HCT116 (cell line): Measurements from ENCODE around the gene CAMKK1. TPM values are rescaled to one million over a fixed set of nuclear protein-coding genes. Genes with fewer than 3 reads are reported as not detected.

ENCODE experiments used
- ATAC-seq: fragments of 200-7000 bp; cut with Tn5 transposase; 2 replicates; pipeline ENCODE4 v1.9.1; 2020; ENCODE audit warnings: mild to moderate bottlenecking, moderate library complexity
- BruUV-seq: library from RNA; stranded (reverse); fragments of 400-500 nt; replicated peaks from 2 replicates; lab custom pipeline; 2021; lab: Mats Ljungman, UMichigan
- CTCF ChIA-PET: fragments of 300-600 bp; sonication (Branson Sonifier 250); formaldehyde crosslinking; loops from one replicate; lab custom pipeline; 2021; ENCODE audit warnings: antibody characterized with exemption; lab: Charles Lee
- POLR2A ChIA-PET: fragments of 300-600, 350-600 bp; sonication (Branson Sonifier 250); formaldehyde crosslinking; loops from one replicate; lab custom pipeline; 2021; ENCODE audit warnings: antibody characterized with exemption; lab: Charles Lee
- RAD21 ChIA-PET, 2 experiments: fragments of 300-600 bp; sonication (Branson Sonifier 250); formaldehyde crosslinking; loops; one replicate each; lab custom pipeline; 2023; ENCODE audit warnings: low total read pairs in 2 of 2; ENCODE audit not compliant: uncharacterized antibody in 2 of 2, unreplicated experiment in 2 of 2, low non-redundant PET in 1 of 2; lab: Charles Lee
- DNase-seq: peaks from one replicate; pipeline ENCODE4 v3.0.0-alpha.2; 2010; ENCODE audit warnings: low read depth, low spot score
- H2AFZ ChIP-seq: fragments of 200-600 bp; shearing (Covaris generic), sonication (generic); 2 replicates; pipeline ENCODE4 v1.6.1; 2017; ENCODE audit warnings: low read depth, mixed run types, mixed read lengths, antibody characterized with exemption, low read length; ENCODE audit not compliant: poor library complexity, severe bottlenecking
- H3K27ac ChIP-seq: 2 replicates; pipeline ENCODE4 v1.5.1; 2012; ENCODE audit warnings: low read depth, low read length
- H3K27me3 ChIP-seq: fragments of 200-600 bp; sonication (generic); 2 replicates; pipeline ENCODE4 v1.6.1; 2016; ENCODE audit warnings: mixed run types, low read length, mixed read lengths; ENCODE audit not compliant: insufficient read depth
- H3K36me3 ChIP-seq, 2 experiments: fragments of 200-500 bp in 1 of 2; fragments of 200-600 bp in 1 of 2; sonication (Bioruptor generic) in 1 of 2; sonication (generic) in 1 of 2; 2 replicates each; pipeline versions ENCODE4 v1.5.1 to v1.6.1; 2014 to 2016; ENCODE audit warnings: low read length in 2 of 2, inconsistent platforms in 1 of 2, mixed read lengths in 1 of 2, mixed run types in 1 of 2; ENCODE audit not compliant: insufficient read depth in 2 of 2, control insufficient read depth in 1 of 2
- H3K4me1 ChIP-seq, 2 experiments: fragments of 200-600 bp in 1 of 2; sonication (generic) in 1 of 2; 2 replicates each; pipeline versions ENCODE4 v1.5.1 to v1.6.1; 2012 to 2017; ENCODE audit warnings: low read length in 2 of 2, inconsistent platforms in 1 of 2, mild to moderate bottlenecking in 1 of 2, mixed read lengths in 1 of 2, mixed run types in 1 of 2, moderate library complexity in 1 of 2; ENCODE audit not compliant: insufficient read depth in 2 of 2, control insufficient read depth in 1 of 2
- H3K4me2 ChIP-seq: fragments of 200-600 bp; sonication (generic); 2 replicates; pipeline ENCODE4 v1.6.1; 2017; ENCODE audit warnings: mixed run types, low read length, mixed read lengths
- H3K4me3 ChIP-seq, 2 experiments: fragments of 200-600 bp in 1 of 2; sonication (generic) in 1 of 2; replicated peaks in 1 of 2; 2 replicates each; pipeline ENCODE4 v1.5.1; 2011 to 2016; ENCODE audit warnings: low read length in 2 of 2, control low read depth in 1 of 2, low read depth in 1 of 2, mild to moderate bottlenecking in 1 of 2, mixed read lengths in 1 of 2, mixed run types in 1 of 2
- H3K79me2 ChIP-seq: fragments of 200-600 bp; sonication (generic); 2 replicates; pipeline ENCODE4 v1.6.1; 2017; ENCODE audit warnings: mild to moderate bottlenecking, mixed run types, low read length, moderate library complexity, mixed read lengths; ENCODE audit not compliant: insufficient read depth
- H3K9ac ChIP-seq: fragments of 200-600 bp; sonication (generic); 2 replicates; pipeline ENCODE4 v1.6.1; 2016; ENCODE audit warnings: low read length, mixed read lengths
- H3K9me2 ChIP-seq: fragments of 200-600 bp; sonication (generic), shearing (Covaris generic); 2 replicates; pipeline ENCODE4 v1.6.1; 2017; ENCODE audit warnings: mixed run types, mild to moderate bottlenecking, moderate library complexity; ENCODE audit not compliant: insufficient read depth
- H3K9me3 ChIP-seq, 2 experiments: fragments of 200-500 bp in 1 of 2; fragments of 200-600 bp in 1 of 2; sonication (Bioruptor generic) in 1 of 2; sonication (generic) in 1 of 2; 2 replicates each; pipeline ENCODE4 v1.6.1; 2014 to 2017; ENCODE audit warnings: low read length in 2 of 2, mixed read lengths in 2 of 2, inconsistent platforms in 1 of 2, low read depth in 1 of 2, mild to moderate bottlenecking in 1 of 2, mixed run types in 1 of 2, moderate library complexity in 1 of 2; ENCODE audit not compliant: control insufficient read depth in 1 of 2, insufficient read depth in 1 of 2
- H4K20me1 ChIP-seq: fragments of 200-600 bp; sonication (generic), shearing (Covaris generic); 2 replicates; pipeline ENCODE4 v1.6.1; 2017; ENCODE audit warnings: mixed run types, mild to moderate bottlenecking, moderate library complexity; ENCODE audit not compliant: insufficient read depth
- RAD21 ChIP-seq: IDR thresholded peaks from 2 replicates; pipeline ENCODE4 v1.6.1; 2012; ENCODE audit warnings: low read depth, mild to moderate bottlenecking
- YY1 ChIP-seq: IDR thresholded peaks from 2 replicates; pipeline ENCODE4 v1.6.1; 2011; ENCODE audit warnings: low read length, low read depth, moderate library complexity, mild to moderate bottlenecking; ENCODE audit not compliant: insufficient replicate concordance; ENCODE audit errors: extremely low read depth
- ZNF274 ChIP-seq: fragments of 200-500 bp; sonication (Bioruptor generic); IDR thresholded peaks from 2 replicates; pipeline ENCODE4 v1.6.1; 2014; ENCODE audit warnings: mild to moderate bottlenecking, low read depth, low read length, inconsistent platforms
- intact Hi-C: fragments of 100-400 bp; cut with micrococcal nuclease; formaldehyde crosslinking; loops from 2 replicates; pipeline ENCODE4 v1.10.0; 2022
- total RNA-seq: library from RNA; stranded (reverse); gene quantifications from one replicate; pipeline ENCODE4 v1.2.1, GENCODE V29; 2021; ENCODE audit not compliant: unreplicated experiment
- TF ChIP-seq, protein P1 (sequence below): IDR thresholded peaks from 2 replicates; pipeline ENCODE4 v1.6.1; 2011; ENCODE audit warnings: mild to moderate bottlenecking, low read length, moderate library complexity; ENCODE audit not compliant: insufficient replicate concordance; ENCODE audit errors: extremely low read depth
- TF ChIP-seq, protein P2 (sequence below): IDR thresholded peaks from 2 replicates; pipeline ENCODE4 v1.6.1; 2012

The CAMKK1 gene
- total RNA-seq, 1 experiment from 2014 or later, result 10.6 TPM

DNA sequence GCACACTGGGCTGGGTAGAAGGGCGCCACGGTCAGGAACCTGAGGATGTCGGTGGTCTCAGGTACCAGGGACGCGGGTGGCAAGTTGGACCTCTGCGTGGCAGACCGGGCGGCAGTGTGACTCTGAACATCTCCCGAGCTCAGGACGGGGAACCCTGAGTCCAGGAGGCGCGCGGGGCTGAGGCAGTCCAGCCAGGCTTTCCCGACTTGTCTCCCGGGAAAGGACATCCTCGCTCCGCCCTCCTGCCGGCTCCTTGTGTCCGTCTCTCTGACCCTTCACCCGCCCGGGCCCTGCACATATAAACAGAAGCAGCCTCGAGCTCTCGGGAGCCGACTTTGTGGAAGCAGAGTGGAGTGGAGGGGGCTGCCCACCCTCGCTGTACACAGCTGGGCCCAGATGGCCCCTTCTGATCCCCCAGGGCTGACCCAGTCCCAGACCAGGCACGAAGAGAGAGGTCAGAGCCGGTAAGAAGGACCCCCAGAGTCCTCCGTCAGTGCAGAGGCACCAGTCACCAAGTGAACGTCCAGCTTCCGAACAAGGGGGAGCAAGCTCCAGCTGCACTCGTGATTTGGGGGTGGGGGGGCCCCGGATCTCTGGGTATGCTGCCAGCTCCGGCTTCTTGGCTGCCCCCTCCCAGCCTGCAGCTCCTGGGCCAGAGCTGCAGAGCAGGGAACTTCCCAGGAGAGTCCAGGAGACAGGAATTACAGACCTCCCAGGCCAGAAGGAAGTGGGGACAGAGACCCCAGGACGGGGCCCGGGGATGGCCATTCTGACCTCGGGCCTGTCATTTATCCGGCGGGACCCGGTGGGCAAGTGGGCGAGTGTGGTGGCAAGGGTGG is 31.9 kb upstream of the CAMKK1 start:
- ChIA-PET RAD21 (no interaction called here), POLR2A (no interaction called here), CTCF (interaction anchor here (1.4 kb wide), 1 partner anchor 11 kb away, joined by 3 read pairs; no protein-coding TSS in a partner anchor)
- TF ChIP-seq RAD21 (no peak), YY1 (no peak), ZNF274 (no peak)
- TF ChIP-seq, protein P1, sequence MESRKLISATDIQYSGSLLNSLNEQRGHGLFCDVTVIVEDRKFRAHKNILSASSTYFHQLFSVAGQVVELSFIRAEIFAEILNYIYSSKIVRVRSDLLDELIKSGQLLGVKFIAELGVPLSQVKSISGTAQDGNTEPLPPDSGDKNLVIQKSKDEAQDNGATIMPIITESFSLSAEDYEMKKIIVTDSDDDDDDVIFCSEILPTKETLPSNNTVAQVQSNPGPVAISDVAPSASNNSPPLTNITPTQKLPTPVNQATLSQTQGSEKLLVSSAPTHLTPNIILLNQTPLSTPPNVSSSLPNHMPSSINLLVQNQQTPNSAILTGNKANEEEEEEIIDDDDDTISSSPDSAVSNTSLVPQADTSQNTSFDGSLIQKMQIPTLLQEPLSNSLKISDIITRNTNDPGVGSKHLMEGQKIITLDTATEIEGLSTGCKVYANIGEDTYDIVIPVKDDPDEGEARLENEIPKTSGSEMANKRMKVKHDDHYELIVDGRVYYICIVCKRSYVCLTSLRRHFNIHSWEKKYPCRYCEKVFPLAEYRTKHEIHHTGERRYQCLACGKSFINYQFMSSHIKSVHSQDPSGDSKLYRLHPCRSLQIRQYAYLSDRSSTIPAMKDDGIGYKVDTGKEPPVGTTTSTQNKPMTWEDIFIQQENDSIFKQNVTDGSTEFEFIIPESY, result no peak
- TF ChIP-seq, protein P2, sequence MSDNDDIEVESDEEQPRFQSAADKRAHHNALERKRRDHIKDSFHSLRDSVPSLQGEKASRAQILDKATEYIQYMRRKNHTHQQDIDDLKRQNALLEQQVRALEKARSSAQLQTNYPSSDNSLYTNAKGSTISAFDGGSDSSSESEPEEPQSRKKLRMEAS, result no peak
- no peaks in the 10 kb centered on the region for H3K27me3 ChIP-seq
- H3K27ac ChIP-seq, result no peak overlapping the region
- intact Hi-C loops, result no loop called here
- no peak overlapping the region for H3K9ac ChIP-seq
- H3K9me3 ChIP-seq, result no peaks in the 10 kb centered on the region
- no peaks in the 10 kb centered on the region for H3K36me3 ChIP-seq
- H3K4me2 ChIP-seq, result no peak overlapping the region
- DNase-seq, result no peak
- BruUV-seq, result no TSS peak
- no peaks in the 10 kb centered on the region for H3K9me2 ChIP-seq
- no peak overlapping the region for H3K4me3 ChIP-seq
- no peak overlapping the region for H2AFZ ChIP-seq
- no peaks in the 10 kb centered on the region for H4K20me1 ChIP-seq
- H3K4me1 ChIP-seq, result no peaks in the 10 kb centered on the region
- ATAC-seq, result no peak
- H3K79me2 ChIP-seq, result no peaks in the 10 kb centered on the region
